Ishikawa (cell line): ENCODE data around the gene HDAC5.

Experiments
- CEBPB ChIP-seq: IDR thresholded peaks from 2 replicates; pipeline ENCODE4 v1.6.1; 2012
- CREB1 ChIP-seq: IDR thresholded peaks from 2 replicates; pipeline ENCODE4 v1.6.1; 2012; ENCODE audit warnings: low read depth
- EGR1 ChIP-seq: IDR thresholded peaks from 2 replicates; pipeline ENCODE4 v1.6.1; 2012
- RAD21 ChIP-seq: IDR thresholded peaks from 2 replicates; pipeline ENCODE4 v1.6.1; 2012; ENCODE audit warnings: low read depth
- TEAD4 ChIP-seq: IDR thresholded peaks from 2 replicates; pipeline ENCODE4 v1.6.1; 2012
- USF1 ChIP-seq: IDR thresholded peaks from 2 replicates; pipeline ENCODE4 v1.6.1; 2012
- YY1 ChIP-seq: IDR thresholded peaks from 2 replicates; pipeline ENCODE4 v1.6.1; 2012; ENCODE audit warnings: low read depth

GRCh38 chr17:44039829-44040635 lies 83.4 kb downstream of the HDAC5 start:
- TF ChIP-seq YY1: no peak
- TF ChIP-seq EGR1: no peak
- no peak for TF ChIP-seq TEAD4
- TF ChIP-seq USF1: no peak
- TF ChIP-seq RAD21: no peak
- TF ChIP-seq CREB1: no peak
- TF ChIP-seq CEBPB: no peak
